NB4 (cell line): ENCODE results near the gene ATG13.

Experiments
- MYC ChIP-seq: IDR thresholded peaks from 2 replicates; pipeline ENCODE4 v1.6.1; 2011; ENCODE audit warnings: low read depth, low read length
- POLR2A ChIP-seq: IDR thresholded peaks from 2 replicates; pipeline ENCODE4 v1.6.1; 2011; ENCODE audit warnings: mild to moderate bottlenecking; ENCODE audit not compliant: insufficient read length; ENCODE audit errors: extremely low read depth
- TF ChIP-seq, protein P1 (sequence below): IDR thresholded peaks from one replicate; pipeline ENCODE4 v1.5.1; 2012; ENCODE audit warnings: low read depth, low read length
- TF ChIP-seq, protein P2 (sequence below): IDR thresholded peaks from 2 replicates; pipeline ENCODE4 v1.6.1; 2011; ENCODE audit warnings: low read depth, low read length

DNA sequence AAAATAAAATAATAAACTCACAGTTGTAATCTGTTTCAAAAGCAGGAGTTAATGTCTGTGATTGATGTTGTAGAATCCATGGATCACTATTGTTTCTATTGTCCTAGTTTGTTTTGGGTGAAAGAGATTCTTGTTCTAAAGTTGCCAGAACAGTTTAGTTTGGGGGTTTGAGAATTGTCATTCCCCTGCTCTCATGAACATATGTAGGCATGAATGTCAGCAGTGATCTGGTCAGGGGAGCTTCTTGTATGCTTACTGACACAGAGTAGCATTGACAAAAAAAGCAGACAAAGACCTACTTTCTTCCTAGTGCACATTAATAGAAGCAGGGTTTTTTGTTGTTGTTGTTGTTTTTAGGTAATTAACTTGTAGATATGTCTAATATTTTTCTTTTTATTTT lies 44.5 kb downstream of the ATG13 start:
- TF ChIP-seq, protein P1, sequence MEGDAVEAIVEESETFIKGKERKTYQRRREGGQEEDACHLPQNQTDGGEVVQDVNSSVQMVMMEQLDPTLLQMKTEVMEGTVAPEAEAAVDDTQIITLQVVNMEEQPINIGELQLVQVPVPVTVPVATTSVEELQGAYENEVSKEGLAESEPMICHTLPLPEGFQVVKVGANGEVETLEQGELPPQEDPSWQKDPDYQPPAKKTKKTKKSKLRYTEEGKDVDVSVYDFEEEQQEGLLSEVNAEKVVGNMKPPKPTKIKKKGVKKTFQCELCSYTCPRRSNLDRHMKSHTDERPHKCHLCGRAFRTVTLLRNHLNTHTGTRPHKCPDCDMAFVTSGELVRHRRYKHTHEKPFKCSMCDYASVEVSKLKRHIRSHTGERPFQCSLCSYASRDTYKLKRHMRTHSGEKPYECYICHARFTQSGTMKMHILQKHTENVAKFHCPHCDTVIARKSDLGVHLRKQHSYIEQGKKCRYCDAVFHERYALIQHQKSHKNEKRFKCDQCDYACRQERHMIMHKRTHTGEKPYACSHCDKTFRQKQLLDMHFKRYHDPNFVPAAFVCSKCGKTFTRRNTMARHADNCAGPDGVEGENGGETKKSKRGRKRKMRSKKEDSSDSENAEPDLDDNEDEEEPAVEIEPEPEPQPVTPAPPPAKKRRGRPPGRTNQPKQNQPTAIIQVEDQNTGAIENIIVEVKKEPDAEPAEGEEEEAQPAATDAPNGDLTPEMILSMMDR: no peak
- TF ChIP-seq POLR2A (no peak), MYC (no peak)
- TF ChIP-seq, protein P2, sequence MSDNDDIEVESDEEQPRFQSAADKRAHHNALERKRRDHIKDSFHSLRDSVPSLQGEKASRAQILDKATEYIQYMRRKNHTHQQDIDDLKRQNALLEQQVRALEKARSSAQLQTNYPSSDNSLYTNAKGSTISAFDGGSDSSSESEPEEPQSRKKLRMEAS: no peak
